SJCRH30 (cell line): Measurements from ENCODE around the gene MMRN1. TPM values are rescaled to one million over a fixed set of nuclear protein-coding genes. Genes with fewer than 3 reads are reported as not detected.

Source experiments
- DNase-seq, 2 experiments: peaks; one replicate each; pipeline ENCODE4 v3.0.0-alpha.2; 2015 to 2020
- H3K27ac ChIP-seq: fragments of 250-450 bp; sonication (Bioruptor Pico); 2 replicates; pipeline ENCODE4 v1.5.1; 2020; ENCODE audit warnings: mild to moderate bottlenecking, moderate library complexity
- H3K27me3 ChIP-seq: fragments of 250-450 bp; sonication (Bioruptor Pico); 2 replicates; pipeline ENCODE4 v1.5.1; 2020; ENCODE audit warnings: mild to moderate bottlenecking, moderate library complexity
- H3K36me3 ChIP-seq: fragments of 250-450 bp; sonication (Bioruptor Pico); 2 replicates; pipeline ENCODE4 v1.5.1; 2020; ENCODE audit warnings: mild to moderate bottlenecking, moderate library complexity
- H3K4me1 ChIP-seq: fragments of 250-450 bp; sonication (Bioruptor Pico); 2 replicates; pipeline ENCODE4 v1.5.1; 2020; ENCODE audit warnings: mild to moderate bottlenecking, moderate library complexity
- H3K4me3 ChIP-seq: fragments of 250-450 bp; sonication (Bioruptor Pico); 2 replicates; pipeline ENCODE4 v1.5.1; 2020; ENCODE audit warnings: mild to moderate bottlenecking, moderate library complexity
- H3K9me3 ChIP-seq: fragments of 250-450 bp; sonication (Bioruptor Pico); replicated peaks from 2 replicates; pipeline ENCODE4 v1.5.1; 2020; ENCODE audit warnings: mild to moderate bottlenecking, moderate library complexity
- total RNA-seq: library from RNA; depleted of rRNA; stranded (reverse); fragments of >200 nt; shearing (Covaris generic); gene quantifications from 2 replicates; pipeline ENCODE4 v1.2.3, GENCODE V29; 2014; rRNA removed

Gene MMRN1, protein sequence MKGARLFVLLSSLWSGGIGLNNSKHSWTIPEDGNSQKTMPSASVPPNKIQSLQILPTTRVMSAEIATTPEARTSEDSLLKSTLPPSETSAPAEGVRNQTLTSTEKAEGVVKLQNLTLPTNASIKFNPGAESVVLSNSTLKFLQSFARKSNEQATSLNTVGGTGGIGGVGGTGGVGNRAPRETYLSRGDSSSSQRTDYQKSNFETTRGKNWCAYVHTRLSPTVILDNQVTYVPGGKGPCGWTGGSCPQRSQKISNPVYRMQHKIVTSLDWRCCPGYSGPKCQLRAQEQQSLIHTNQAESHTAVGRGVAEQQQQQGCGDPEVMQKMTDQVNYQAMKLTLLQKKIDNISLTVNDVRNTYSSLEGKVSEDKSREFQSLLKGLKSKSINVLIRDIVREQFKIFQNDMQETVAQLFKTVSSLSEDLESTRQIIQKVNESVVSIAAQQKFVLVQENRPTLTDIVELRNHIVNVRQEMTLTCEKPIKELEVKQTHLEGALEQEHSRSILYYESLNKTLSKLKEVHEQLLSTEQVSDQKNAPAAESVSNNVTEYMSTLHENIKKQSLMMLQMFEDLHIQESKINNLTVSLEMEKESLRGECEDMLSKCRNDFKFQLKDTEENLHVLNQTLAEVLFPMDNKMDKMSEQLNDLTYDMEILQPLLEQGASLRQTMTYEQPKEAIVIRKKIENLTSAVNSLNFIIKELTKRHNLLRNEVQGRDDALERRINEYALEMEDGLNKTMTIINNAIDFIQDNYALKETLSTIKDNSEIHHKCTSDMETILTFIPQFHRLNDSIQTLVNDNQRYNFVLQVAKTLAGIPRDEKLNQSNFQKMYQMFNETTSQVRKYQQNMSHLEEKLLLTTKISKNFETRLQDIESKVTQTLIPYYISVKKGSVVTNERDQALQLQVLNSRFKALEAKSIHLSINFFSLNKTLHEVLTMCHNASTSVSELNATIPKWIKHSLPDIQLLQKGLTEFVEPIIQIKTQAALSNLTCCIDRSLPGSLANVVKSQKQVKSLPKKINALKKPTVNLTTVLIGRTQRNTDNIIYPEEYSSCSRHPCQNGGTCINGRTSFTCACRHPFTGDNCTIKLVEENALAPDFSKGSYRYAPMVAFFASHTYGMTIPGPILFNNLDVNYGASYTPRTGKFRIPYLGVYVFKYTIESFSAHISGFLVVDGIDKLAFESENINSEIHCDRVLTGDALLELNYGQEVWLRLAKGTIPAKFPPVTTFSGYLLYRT
- total RNA-seq = not detected in 2 replicates

DNA sequence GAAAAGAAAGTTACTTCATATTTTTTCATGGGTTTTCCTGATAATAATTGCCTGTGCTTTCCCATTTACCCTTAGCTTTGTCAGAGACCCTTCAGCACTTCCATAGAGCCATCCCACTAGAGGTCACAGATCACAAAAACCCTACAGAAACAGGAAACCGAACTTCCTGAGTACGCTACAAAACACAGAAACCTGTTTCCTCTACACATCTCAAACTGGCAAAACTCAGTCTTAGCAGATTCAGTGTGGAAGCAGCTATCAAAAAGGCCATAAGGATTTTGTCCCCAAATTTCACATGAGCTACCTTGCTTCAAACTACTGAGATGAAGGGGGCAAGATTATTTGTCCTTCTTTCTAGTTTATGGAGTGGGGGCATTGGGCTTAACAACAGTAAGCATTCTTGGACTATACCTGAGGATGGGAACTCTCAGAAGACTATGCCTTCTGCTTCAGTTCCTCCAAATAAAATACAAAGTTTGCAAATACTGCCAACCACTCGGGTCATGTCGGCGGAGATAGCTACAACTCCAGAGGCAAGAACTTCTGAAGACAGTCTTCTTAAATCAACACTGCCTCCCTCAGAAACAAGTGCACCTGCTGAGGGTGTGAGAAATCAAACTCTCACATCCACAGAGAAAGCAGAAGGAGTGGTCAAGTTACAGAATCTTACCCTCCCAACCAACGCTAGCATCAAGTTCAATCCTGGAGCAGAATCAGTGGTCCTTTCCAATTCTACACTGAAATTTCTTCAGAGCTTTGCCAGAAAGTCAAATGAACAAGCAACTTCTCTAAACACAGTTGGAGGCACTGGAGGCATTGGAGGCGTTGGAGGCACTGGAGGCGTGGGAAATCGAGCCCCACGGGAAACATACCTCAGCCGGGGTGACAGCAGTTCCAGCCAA is at the start of gene MMRN1:
Gene MMRN1, plus strand, starts transcription at position 206 of the 902 bp plus-strand sequence. Its CDS starts 118 bp downstream, at position 324.
- Histone ChIP-seq H3K4me1 (no peaks in the 10 kb centered on the region), H3K27me3 (no peaks in the 10 kb centered on the region), H3K27ac (no peak within 1 kb of the TSS)

GRCh38 chr4:89847571-89848325 is 46.9 kb upstream of the MMRN1 start:
- Histone ChIP-seq H3K27ac (no peak overlapping the region), H3K4me3 (no peak overlapping the region), H3K4me1 (no peaks in the 10 kb centered on the region), H3K9me3 (peaks cover 9% of the 10 kb centered on the region), H3K36me3 (no peaks in the 10 kb centered on the region), H3K27me3 (no peaks in the 10 kb centered on the region)
- DNase-seq = no peak

More for the DNA sequence above, at the start of gene MMRN1:
- no peaks in the 10 kb centered on the region for H3K36me3 ChIP-seq
- no peaks in the 10 kb centered on the region for H3K9me3 ChIP-seq
- no peak within 1 kb of the TSS for H3K4me3 ChIP-seq
- DNase-seq = no peak

DNA sequence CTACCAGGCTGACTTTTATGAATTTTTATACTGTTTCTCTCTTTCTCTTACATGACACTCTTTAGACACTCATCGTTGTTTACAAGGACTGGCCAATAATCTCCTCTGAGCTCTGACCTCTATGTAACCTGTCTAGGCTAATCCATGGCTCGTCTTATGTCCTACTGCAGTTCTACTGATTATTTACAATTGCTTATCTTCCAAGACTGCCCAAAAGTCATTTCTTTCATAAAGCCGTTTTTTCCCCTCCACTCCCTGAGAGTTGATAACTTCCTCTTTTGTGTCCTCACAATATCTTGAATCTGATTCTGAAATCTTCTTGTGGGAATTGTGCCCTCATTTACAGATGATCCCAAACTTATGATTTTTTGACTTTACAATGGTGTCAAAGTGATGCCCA is 39.4 kb upstream of the MMRN1 start:
- H3K9me3 ChIP-seq = 0 out of 2 replicates have a peak, but pooled peaks cover 6% of the 10 kb centered on the region
- H3K27ac ChIP-seq = no peak overlapping the region
- H3K4me3 ChIP-seq = no peak overlapping the region
- no peak for DNase-seq
- H3K4me1 ChIP-seq = no peaks in the 10 kb centered on the region
- no peaks in the 10 kb centered on the region for H3K36me3 ChIP-seq
- H3K27me3 ChIP-seq = no peaks in the 10 kb centered on the region

GRCh38 chr4:89860971-89861370 is 33.7 kb upstream of the MMRN1 start:
- DNase-seq = peak in 1 of 2 experiments; percentile 18
- Histone ChIP-seq H3K4me1 (no peaks in the 10 kb centered on the region), H3K27ac (no peak overlapping the region), H3K27me3 (no peaks in the 10 kb centered on the region), H3K36me3 (no peaks in the 10 kb centered on the region), H3K4me3 (no peak overlapping the region), H3K9me3 (no peaks in the 10 kb centered on the region)

- Histone ChIP-seq H3K9me3 (no peaks in the 10 kb centered on the region), H3K4me3 (no peak overlapping the region), H3K36me3 (no peaks in the 10 kb centered on the region), H3K27ac (no peak overlapping the region), H3K27me3 (no peaks in the 10 kb centered on the region), H3K4me1 (no peaks in the 10 kb centered on the region)
- no peak for DNase-seq
These were observed 31.1 kb upstream of the MMRN1 start for GRCh38 chr4:89863533-89863932.

- no peak for DNase-seq
- no peak overlapping the region for H3K4me3 ChIP-seq
- H3K4me1 ChIP-seq = no peaks in the 10 kb centered on the region
- no peak overlapping the region for H3K27ac ChIP-seq
- no peaks in the 10 kb centered on the region; the same call in 1 of the 2 replicates for H3K27me3 ChIP-seq
- no peaks in the 10 kb centered on the region for H3K36me3 ChIP-seq
- no peaks in the 10 kb centered on the region for H3K9me3 ChIP-seq
These were observed 26.4 kb upstream of the MMRN1 start for GRCh38 chr4:89868276-89868675.

DNA sequence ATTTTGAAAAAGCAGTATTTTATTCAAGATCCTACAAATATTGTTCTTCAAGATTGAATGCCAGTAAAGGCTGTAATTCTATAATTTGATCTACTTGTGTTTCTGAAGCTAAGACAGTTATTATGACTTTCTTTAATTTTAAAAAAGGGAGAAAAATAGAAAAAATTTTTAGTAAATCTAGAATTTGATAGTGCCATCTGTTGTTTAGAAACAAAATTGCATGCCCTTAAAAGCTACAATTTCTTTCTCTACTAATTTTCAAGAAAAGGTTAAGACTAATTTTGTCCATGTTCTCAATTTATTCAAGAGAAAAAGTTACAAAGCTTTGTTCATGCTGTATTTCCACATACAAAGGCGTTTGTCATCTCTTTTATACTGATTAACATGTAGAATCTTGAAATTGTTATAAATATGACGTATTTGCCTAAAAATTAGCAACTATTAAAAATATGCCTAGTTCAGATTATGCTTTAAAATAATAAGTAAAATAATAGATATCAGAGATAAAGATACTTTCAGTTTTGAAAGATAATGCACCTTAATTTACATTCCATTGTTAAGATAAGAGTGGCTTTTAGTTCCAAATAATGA is 25.6 kb upstream of the MMRN1 start:
- no peak overlapping the region for H3K27ac ChIP-seq
- H3K4me1 ChIP-seq = no peaks in the 10 kb centered on the region
- DNase-seq = peak in 1 of 2 experiments; percentile 24
- H3K27me3 ChIP-seq = no peaks in the 10 kb centered on the region; the same call in 1 of the 2 replicates
- no peak overlapping the region for H3K4me3 ChIP-seq
- no peaks in the 10 kb centered on the region for H3K36me3 ChIP-seq
- no peaks in the 10 kb centered on the region for H3K9me3 ChIP-seq

- Histone ChIP-seq H3K27me3 (no peaks in the 10 kb centered on the region; the same call in 1 of the 2 replicates), H3K27ac (no peak overlapping the region), H3K4me3 (no peak overlapping the region), H3K4me1 (no peaks in the 10 kb centered on the region), H3K36me3 (no peaks in the 10 kb centered on the region), H3K9me3 (no peaks in the 10 kb centered on the region)
- no peak for DNase-seq
These were observed 23.4 kb upstream of the MMRN1 start for GRCh38 chr4:89871211-89871610.

- Histone ChIP-seq H3K4me1 (no peaks in the 10 kb centered on the region), H3K27me3 (no peaks in the 10 kb centered on the region), H3K9me3 (no peaks in the 10 kb centered on the region), H3K27ac (no peak overlapping the region), H3K4me3 (no peak overlapping the region), H3K36me3 (no peaks in the 10 kb centered on the region)
- no peak for DNase-seq
These were observed 18.1 kb upstream of the MMRN1 start for GRCh38 chr4:89876548-89876947.

DNA sequence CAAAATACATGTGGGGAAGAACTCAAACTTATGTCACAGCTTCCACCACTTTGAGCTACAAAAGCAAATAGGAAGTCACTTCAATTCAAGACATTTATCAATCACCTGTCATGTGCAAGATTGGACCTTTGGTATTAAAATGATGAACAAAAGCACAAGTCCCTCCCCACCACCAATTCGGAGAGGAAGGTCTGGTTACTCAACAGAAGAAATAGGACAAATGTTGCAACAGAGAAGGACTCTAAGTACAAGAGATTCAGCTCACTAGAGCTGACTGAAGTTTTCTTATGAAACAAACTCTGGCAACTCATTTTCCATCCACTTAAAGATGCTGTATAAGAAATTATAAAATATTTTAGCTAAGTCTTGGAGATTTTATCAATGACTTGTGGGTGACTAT is 16.0 kb upstream of the MMRN1 start:
- Histone ChIP-seq H3K4me1 (no peaks in the 10 kb centered on the region), H3K36me3 (no peaks in the 10 kb centered on the region), H3K27me3 (no peaks in the 10 kb centered on the region), H3K27ac (no peak overlapping the region), H3K9me3 (no peaks in the 10 kb centered on the region), H3K4me3 (no peak overlapping the region)
- no peak for DNase-seq

DNA sequence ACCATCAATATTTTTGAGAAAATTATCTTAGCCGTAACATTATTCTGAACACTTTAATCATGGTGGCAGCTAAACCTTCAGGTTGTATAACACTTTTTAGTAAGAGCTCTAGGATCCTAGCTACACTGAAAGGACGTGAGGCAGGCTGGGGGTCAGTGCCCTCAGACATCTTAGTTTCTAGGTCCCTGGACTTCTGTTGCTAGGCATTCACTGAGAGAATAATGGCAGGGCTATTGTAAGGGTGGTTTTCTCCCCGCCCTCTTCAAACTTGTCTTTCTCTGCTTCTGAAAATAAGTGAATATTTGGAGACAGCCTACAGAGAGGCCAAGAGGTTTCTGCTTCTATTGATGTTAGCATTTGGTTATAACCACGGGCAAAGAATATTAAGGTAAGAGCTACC is 15.4 kb upstream of the MMRN1 start:
- DNase-seq = no peak
- Histone ChIP-seq H3K4me1 (no peaks in the 10 kb centered on the region), H3K27me3 (no peaks in the 10 kb centered on the region), H3K36me3 (no peaks in the 10 kb centered on the region), H3K9me3 (no peaks in the 10 kb centered on the region), H3K4me3 (no peak overlapping the region), H3K27ac (no peak overlapping the region)

GRCh38 chr4:89889289-89889688 is 5.4 kb upstream of the MMRN1 start:
- no peaks in the 10 kb centered on the region for H3K27me3 ChIP-seq
- H3K4me1 ChIP-seq = no peaks in the 10 kb centered on the region
- no peak overlapping the region for H3K4me3 ChIP-seq
- no peak for DNase-seq
- no peak overlapping the region for H3K27ac ChIP-seq
- no peaks in the 10 kb centered on the region for H3K9me3 ChIP-seq
- H3K36me3 ChIP-seq = no peaks in the 10 kb centered on the region

- no peak overlapping the region for H3K4me3 ChIP-seq
- H3K36me3 ChIP-seq = no peaks in the 10 kb centered on the region
- H3K4me1 ChIP-seq = no peaks in the 10 kb centered on the region
- no peaks in the 10 kb centered on the region for H3K9me3 ChIP-seq
- no peaks in the 10 kb centered on the region for H3K27me3 ChIP-seq
- H3K27ac ChIP-seq = no peak overlapping the region
- DNase-seq = no peak
These were observed 3.2 kb downstream of the MMRN1 start for GRCh38 chr4:89897867-89898266.
